Purkinje cell (primary cell): ENCODE data around the gene DPP4. TPM values are rescaled to one million over a fixed set of nuclear protein-coding genes. Genes with fewer than 3 reads are reported as not detected.

Source experiments
- polyA plus RNA-seq: library from polyadenylated mRNA; unstranded; fragments of >200 nt; fragmentation: Nextera tagmentation; gene quantifications from 2 replicates; pipeline ENCODE4 v1.2.1, GENCODE V29; 2014

The DPP4 gene
- 0.11 TPM in 1 of 2 replicates, not detected in the other for polyA plus RNA-seq

GRCh38 chr2:162073888-162074631, at the start of gene DPP4:
DPP4 (minus strand) TSS chr2:162074215; CDS start chr2:162073981, 234 bp downstream.

Other genes starting within 250 kb of the DPP4 start
- gene GCG, start 78.0 kb upstream of the DPP4 start, polyA plus RNA-seq, result not detected in 2 replicates
- gene FAP, start 169.2 kb upstream of the DPP4 start, polyA plus RNA-seq, result 3.9 TPM in 1 of 2 replicates, not detected in the other
- gene IFIH1, start 244.5 kb upstream of the DPP4 start, polyA plus RNA-seq, result 0.83 and 3.1 TPM in 2 replicates